CD4-positive, alpha-beta T cell treated with Interleukin-10 for 1 hour (primary cell): ENCODE results near the gene SH3TC1.

Source experiments
- DNase-seq: peaks from one replicate; pipeline ENCODE4 v3.0.0-alpha.2; 2020

The SH3TC1 gene

GRCh38 chr4:8202108-8203051 is 3.3 kb downstream of the SH3TC1 start:
- DNase-seq = no peak

- no peak for DNase-seq
These were observed 3.9 kb downstream of the SH3TC1 start for GRCh38 chr4:8203052-8203401.

- DNase-seq = no peak
These were observed 4.7 kb downstream of the SH3TC1 start for GRCh38 chr4:8203817-8204216.

- no peak for DNase-seq
These were observed 5.6 kb downstream of the SH3TC1 start for GRCh38 chr4:8204576-8205227.

- DNase-seq = no peak
These were observed 6.2 kb downstream of the SH3TC1 start for GRCh38 chr4:8205241-8205707.

GRCh38 chr4:8205749-8206611 is 6.9 kb downstream of the SH3TC1 start:
- DNase-seq = no peak

GRCh38 chr4:8207314-8207713 is 8.2 kb downstream of the SH3TC1 start:
- no peak for DNase-seq

GRCh38 chr4:8208565-8208964 is 9.5 kb downstream of the SH3TC1 start:
- DNase-seq = no peak

GRCh38 chr4:8209181-8209874 is 10.2 kb downstream of the SH3TC1 start:
- no peak for DNase-seq

- no peak for DNase-seq
These were observed 10.9 kb downstream of the SH3TC1 start for GRCh38 chr4:8210010-8210409.

- no peak for DNase-seq
These were observed 11.5 kb downstream of the SH3TC1 start for GRCh38 chr4:8210616-8211015.

- no peak for DNase-seq
These were observed 12.2 kb downstream of the SH3TC1 start for GRCh38 chr4:8211251-8211650.

- DNase-seq = no peak
These were observed 12.9 kb downstream of the SH3TC1 start for GRCh38 chr4:8211737-8212581.

- no peak for DNase-seq
These were observed 13.5 kb downstream of the SH3TC1 start for GRCh38 chr4:8212622-8213021.

GRCh38 chr4:8213121-8213520 is 14.0 kb downstream of the SH3TC1 start:
- DNase-seq = no peak

GRCh38 chr4:8214136-8214535 is 15.0 kb downstream of the SH3TC1 start:
- DNase-seq = no peak

GRCh38 chr4:8215001-8215427 is 15.9 kb downstream of the SH3TC1 start:
- no peak for DNase-seq

GRCh38 chr4:8215641-8216442 is 16.8 kb downstream of the SH3TC1 start:
- no peak for DNase-seq

GRCh38 chr4:8216443-8217245 is 17.6 kb downstream of the SH3TC1 start:
- no peak for DNase-seq

GRCh38 chr4:8217246-8217511 is 18.1 kb downstream of the SH3TC1 start:
- no peak for DNase-seq
